GM12872 (cell line): ENCODE results near the gene B4GALNT3.

Experiments
- CTCF ChIP-seq: IDR thresholded peaks from 3 replicates; pipeline ENCODE4 v1.5.1; 2011; ENCODE audit warnings: low read depth, mild to moderate bottlenecking, low read length, moderate library complexity; ENCODE audit not compliant: insufficient read depth

The B4GALNT3 gene

DNA sequence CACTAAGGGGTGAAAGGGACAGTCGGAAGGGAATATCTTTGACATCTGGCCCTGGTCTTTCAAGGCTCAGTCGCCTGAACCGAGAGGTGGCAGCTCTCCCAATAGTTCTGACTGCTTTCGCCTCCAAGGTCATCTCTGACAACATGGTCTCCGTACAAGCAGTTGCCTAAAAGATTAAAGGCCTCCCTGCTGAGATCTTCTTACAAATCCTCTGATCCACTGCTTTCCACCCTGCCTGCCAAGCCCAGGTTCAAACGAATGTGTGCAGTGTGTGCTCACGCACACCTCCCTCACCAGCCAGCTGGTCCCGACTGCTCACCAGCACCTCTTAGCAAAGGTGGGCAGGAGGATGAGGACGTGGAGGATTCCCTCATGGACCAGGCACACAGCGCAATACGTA is 10.4 kb downstream of the B4GALNT3 start:
- TF ChIP-seq CTCF = no peak

DNA sequence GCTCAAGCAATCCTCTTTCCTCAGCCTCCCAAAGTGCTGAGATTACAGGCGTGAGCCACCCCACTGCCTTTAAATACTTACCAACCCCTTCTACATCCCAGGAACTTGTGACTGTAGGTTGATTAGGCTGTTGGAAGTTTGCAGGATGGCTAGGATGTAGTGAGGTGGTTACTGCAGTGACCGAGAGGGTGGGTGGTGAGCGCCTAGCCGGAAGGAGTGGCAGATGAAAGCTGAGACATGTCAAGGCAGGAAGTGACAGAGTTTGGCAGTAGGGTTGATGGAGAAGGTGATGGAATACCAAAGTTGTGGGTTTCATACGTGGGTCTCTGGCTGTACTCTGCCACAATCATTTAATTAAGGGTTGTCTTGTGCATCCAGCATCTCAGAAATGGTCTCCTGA is 13.5 kb downstream of the B4GALNT3 start:
- no peak for TF ChIP-seq CTCF

GRCh38 chr12:473863-474577 is 14.3 kb downstream of the B4GALNT3 start:
- TF ChIP-seq CTCF = no peak

- no peak for TF ChIP-seq CTCF
Observed at GRCh38 chr12:475286-475685, 15.5 kb downstream of the B4GALNT3 start.

DNA sequence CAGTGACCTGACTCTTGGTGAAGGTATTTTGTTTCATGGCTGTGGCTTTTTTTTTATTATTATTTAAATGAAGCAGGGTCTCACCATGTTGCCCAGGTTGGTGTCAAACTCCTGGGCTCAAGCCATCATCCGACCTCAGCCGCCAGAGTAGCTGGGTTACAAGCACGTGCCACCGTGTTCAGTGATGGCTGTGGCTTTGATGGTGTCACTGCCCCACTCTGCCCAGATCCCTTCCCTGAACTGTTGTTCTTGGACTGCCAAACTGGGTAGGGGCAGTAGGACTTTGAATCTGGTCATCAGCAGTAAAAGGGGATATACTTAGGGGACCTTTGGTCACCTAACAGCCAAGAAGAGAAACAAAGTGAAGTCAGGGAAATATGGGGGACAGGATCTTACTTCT is 19.4 kb downstream of the B4GALNT3 start:
- TF ChIP-seq CTCF = no peak

- TF ChIP-seq CTCF = no peak
Observed at GRCh38 chr12:480831-481816, 21.4 kb downstream of the B4GALNT3 start.

DNA sequence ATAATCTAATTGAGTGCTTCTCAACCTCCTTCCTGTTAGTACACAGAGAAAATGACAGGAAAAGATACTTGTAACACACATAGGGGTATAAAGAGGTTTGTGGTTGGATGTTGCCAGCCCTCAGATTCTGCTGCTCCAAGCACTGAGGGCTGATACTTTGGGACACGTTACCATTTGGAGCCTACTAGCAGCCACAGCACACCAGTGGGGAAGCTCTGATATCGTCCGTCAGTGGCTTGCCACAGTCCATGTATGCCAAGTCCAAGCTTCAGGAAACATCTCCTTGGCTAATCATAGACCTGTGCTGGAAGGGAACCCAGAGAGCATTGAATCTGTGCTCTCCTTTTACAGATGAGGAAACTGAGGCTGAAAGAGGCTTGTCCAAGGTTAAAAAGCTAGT is 22.3 kb downstream of the B4GALNT3 start:
- no peak for TF ChIP-seq CTCF
